Ishikawa (cell line): ENCODE measurements around the gene LRRC32.

Experiments
- CEBPB ChIP-seq: IDR thresholded peaks from 2 replicates; pipeline ENCODE4 v1.6.1; 2012
- CREB1 ChIP-seq: IDR thresholded peaks from 2 replicates; pipeline ENCODE4 v1.6.1; 2012; ENCODE audit warnings: low read depth
- EGR1 ChIP-seq: IDR thresholded peaks from 2 replicates; pipeline ENCODE4 v1.6.1; 2012
- EP300 ChIP-seq: IDR thresholded peaks from 2 replicates; pipeline ENCODE4 v1.6.1; 2012; ENCODE audit warnings: borderline replicate concordance
- FOXM1 ChIP-seq: IDR thresholded peaks from 2 replicates; pipeline ENCODE4 v1.6.1; 2012; ENCODE audit warnings: low read depth, borderline replicate concordance
- NFIC ChIP-seq: IDR thresholded peaks from 2 replicates; pipeline ENCODE4 v1.6.1; 2012
- RAD21 ChIP-seq: IDR thresholded peaks from 2 replicates; pipeline ENCODE4 v1.6.1; 2012; ENCODE audit warnings: low read depth
- TAF1 ChIP-seq: IDR thresholded peaks from 2 replicates; pipeline ENCODE4 v1.6.1; 2012; ENCODE audit warnings: low read depth, mild to moderate bottlenecking
- TCF12 ChIP-seq: IDR thresholded peaks from 2 replicates; pipeline ENCODE4 v1.6.1; 2012; ENCODE audit warnings: low read depth
- YY1 ChIP-seq: IDR thresholded peaks from 2 replicates; pipeline ENCODE4 v1.6.1; 2012; ENCODE audit warnings: low read depth
- ZBTB7A ChIP-seq: IDR thresholded peaks from 2 replicates; pipeline ENCODE4 v1.6.1; 2012; ENCODE audit warnings: low read depth
- TF ChIP-seq, protein P1 (sequence below): IDR thresholded peaks from 2 replicates; pipeline ENCODE4 v1.6.1; 2012
- TF ChIP-seq, protein P2 (sequence below): IDR thresholded peaks from 2 replicates; pipeline ENCODE4 v1.6.1; 2012; ENCODE audit warnings: low read depth, mild to moderate bottlenecking
- TF ChIP-seq, protein P3 (sequence below): IDR thresholded peaks from 2 replicates; pipeline ENCODE4 v1.6.1; 2012

DNA sequence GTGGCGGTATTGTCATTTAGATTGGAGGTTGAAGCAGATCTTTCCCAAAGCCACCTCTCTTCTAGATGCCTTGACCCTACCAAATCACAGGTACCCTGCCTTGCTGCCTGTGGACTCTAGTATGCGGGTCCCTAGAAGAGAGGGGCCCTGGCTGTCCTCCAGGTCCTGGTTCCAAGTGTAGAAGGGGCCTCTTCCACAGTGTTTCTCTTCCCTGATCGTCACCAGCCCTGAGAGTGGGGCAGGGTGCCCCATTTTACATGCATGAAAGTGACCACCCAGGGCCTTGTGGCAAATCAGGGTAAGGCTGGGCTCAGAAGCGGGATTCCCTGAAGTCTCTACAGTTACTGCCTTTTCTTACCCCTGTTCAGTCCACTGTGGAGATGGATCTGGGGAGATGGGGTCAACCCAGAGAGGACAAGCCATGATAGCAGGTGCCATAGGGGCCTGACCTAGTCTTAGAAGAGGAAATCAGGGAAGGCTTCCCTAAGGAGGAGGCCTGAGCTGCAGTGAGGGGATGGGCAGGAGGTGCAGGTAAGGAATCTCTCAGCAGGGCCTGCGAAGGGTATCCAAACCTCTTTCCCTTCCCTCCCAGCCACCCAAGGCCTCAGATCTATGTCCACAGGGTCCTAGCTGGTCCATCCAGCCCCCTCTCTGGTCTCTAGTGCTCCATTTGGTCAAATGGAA is 1.2 kb upstream of the LRRC32 start:
- TF ChIP-seq, protein P1, sequence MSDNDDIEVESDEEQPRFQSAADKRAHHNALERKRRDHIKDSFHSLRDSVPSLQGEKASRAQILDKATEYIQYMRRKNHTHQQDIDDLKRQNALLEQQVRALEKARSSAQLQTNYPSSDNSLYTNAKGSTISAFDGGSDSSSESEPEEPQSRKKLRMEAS: no peak
- no peak for TF ChIP-seq CEBPB
- TF ChIP-seq TAF1: no peak
- TF ChIP-seq, protein P2, sequence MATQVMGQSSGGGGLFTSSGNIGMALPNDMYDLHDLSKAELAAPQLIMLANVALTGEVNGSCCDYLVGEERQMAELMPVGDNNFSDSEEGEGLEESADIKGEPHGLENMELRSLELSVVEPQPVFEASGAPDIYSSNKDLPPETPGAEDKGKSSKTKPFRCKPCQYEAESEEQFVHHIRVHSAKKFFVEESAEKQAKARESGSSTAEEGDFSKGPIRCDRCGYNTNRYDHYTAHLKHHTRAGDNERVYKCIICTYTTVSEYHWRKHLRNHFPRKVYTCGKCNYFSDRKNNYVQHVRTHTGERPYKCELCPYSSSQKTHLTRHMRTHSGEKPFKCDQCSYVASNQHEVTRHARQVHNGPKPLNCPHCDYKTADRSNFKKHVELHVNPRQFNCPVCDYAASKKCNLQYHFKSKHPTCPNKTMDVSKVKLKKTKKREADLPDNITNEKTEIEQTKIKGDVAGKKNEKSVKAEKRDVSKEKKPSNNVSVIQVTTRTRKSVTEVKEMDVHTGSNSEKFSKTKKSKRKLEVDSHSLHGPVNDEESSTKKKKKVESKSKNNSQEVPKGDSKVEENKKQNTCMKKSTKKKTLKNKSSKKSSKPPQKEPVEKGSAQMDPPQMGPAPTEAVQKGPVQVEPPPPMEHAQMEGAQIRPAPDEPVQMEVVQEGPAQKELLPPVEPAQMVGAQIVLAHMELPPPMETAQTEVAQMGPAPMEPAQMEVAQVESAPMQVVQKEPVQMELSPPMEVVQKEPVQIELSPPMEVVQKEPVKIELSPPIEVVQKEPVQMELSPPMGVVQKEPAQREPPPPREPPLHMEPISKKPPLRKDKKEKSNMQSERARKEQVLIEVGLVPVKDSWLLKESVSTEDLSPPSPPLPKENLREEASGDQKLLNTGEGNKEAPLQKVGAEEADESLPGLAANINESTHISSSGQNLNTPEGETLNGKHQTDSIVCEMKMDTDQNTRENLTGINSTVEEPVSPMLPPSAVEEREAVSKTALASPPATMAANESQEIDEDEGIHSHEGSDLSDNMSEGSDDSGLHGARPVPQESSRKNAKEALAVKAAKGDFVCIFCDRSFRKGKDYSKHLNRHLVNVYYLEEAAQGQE: no peak
- no peak for TF ChIP-seq EGR1
- no peak for TF ChIP-seq TCF12
- no peak for TF ChIP-seq EP300
- TF ChIP-seq NFIC: no peak
- no peak for TF ChIP-seq YY1
- TF ChIP-seq CREB1: no peak
- TF ChIP-seq RAD21: no peak
- TF ChIP-seq ZBTB7A: no peak
- TF ChIP-seq, protein P3, sequence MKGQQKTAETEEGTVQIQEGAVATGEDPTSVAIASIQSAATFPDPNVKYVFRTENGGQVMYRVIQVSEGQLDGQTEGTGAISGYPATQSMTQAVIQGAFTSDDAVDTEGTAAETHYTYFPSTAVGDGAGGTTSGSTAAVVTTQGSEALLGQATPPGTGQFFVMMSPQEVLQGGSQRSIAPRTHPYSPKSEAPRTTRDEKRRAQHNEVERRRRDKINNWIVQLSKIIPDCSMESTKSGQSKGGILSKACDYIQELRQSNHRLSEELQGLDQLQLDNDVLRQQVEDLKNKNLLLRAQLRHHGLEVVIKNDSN: no peak
- TF ChIP-seq FOXM1: no peak
